GM10266 (cell line): Measurements from ENCODE around the gene MMADHC.
"Not testable (repeated sequence)": the region's sequence is repeated elsewhere in the genome, so short reads cannot be mapped to it uniquely, and the experiment has no call there.

Experiments
- DNase-seq: peaks from one replicate; pipeline ENCODE4 v3.0.0; 2012; ENCODE audit errors: extremely low spot score
- TF ChIP-seq, protein P1 (sequence below): IDR thresholded peaks from 2 replicates; pipeline ENCODE4 v1.5.1; 2012; ENCODE audit warnings: mild to moderate bottlenecking, low read depth; ENCODE audit not compliant: control insufficient read depth, insufficient read depth; ENCODE audit errors: missing control alignments

The MMADHC gene

DNA sequence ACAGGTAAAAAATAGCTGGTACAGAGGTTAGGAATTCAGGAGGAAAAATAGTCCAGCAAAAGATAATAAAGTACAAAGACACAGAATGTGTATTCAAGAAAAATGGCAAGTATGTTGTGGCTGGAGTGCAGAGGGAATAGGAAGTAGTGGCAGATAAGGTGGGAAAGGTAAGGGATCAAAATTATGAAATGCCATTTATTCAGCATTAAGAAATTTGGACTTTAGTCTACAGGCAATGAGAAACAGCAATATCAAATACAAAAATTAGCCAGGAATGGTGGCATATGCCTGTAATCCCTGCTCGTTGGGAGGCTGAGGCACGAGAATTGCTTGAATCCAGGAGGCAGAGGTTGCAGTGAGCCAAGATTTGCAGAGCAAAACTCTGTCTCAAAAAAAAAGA lies 10.3 kb downstream of the MMADHC start:
- TF ChIP-seq, protein P1, sequence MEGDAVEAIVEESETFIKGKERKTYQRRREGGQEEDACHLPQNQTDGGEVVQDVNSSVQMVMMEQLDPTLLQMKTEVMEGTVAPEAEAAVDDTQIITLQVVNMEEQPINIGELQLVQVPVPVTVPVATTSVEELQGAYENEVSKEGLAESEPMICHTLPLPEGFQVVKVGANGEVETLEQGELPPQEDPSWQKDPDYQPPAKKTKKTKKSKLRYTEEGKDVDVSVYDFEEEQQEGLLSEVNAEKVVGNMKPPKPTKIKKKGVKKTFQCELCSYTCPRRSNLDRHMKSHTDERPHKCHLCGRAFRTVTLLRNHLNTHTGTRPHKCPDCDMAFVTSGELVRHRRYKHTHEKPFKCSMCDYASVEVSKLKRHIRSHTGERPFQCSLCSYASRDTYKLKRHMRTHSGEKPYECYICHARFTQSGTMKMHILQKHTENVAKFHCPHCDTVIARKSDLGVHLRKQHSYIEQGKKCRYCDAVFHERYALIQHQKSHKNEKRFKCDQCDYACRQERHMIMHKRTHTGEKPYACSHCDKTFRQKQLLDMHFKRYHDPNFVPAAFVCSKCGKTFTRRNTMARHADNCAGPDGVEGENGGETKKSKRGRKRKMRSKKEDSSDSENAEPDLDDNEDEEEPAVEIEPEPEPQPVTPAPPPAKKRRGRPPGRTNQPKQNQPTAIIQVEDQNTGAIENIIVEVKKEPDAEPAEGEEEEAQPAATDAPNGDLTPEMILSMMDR, result no peak
- DNase-seq, result no peak

DNA sequence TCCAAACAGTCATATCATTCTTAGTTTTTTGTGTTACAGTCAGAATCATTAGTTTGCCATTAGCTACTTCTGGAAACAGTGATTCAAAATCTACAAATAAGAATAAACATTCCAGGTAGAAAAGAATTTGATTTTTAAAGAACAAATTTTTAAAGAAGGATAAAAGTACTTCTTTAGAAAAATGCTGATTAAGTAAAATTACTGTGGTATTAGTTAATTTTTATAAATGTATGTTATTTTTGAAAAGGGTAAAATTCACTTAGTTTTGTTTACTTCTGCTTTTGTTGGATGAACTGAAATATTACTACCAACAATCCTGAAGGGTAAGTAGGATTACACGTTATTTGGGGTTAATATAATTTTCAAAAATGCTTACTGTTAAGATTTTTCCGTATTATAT lies 11.8 kb downstream of the MMADHC start:
- TF ChIP-seq, protein P1, result no peak
- DNase-seq, result no peak

DNA sequence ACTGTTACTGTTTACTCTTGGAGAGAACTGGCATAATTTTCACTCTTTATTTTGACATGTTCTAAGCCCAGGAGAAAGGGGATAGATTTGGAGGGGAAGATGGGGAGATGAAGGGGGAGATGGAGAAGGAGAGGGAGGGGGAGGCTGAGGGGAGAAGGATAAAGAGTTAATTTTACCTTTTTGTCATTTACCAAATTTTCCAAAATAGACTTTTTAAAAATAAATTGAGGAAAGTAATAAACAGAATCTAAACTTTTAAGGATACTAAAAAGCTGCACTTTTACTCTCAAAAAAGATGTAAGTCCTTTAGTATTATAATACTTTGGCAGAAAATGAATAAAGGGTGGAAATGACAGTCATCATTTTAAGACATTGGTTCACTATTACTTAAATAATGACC lies 12.3 kb downstream of the MMADHC start:
- no peak for DNase-seq
- TF ChIP-seq, protein P1, result no peak

DNA sequence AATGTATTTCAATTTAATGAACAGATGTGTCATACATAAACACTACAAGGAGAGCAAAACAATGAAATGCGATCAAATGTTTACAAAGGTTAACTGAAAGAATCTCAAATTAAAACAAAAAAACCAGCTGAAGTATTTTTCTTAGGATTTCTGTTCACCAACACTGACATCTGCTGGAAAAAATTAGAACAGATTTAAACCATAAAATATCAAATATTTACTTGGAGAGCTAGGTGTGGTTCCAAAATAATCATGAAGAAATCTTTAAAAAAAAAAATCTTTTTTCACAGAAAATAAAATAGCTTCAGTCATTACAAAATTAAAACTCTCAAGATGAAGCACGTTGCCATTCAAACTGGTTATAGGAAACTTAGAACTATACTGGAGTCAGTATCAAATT lies 13.8 kb downstream of the MMADHC start:
- no peak for DNase-seq
- TF ChIP-seq, protein P1, result no peak

DNA sequence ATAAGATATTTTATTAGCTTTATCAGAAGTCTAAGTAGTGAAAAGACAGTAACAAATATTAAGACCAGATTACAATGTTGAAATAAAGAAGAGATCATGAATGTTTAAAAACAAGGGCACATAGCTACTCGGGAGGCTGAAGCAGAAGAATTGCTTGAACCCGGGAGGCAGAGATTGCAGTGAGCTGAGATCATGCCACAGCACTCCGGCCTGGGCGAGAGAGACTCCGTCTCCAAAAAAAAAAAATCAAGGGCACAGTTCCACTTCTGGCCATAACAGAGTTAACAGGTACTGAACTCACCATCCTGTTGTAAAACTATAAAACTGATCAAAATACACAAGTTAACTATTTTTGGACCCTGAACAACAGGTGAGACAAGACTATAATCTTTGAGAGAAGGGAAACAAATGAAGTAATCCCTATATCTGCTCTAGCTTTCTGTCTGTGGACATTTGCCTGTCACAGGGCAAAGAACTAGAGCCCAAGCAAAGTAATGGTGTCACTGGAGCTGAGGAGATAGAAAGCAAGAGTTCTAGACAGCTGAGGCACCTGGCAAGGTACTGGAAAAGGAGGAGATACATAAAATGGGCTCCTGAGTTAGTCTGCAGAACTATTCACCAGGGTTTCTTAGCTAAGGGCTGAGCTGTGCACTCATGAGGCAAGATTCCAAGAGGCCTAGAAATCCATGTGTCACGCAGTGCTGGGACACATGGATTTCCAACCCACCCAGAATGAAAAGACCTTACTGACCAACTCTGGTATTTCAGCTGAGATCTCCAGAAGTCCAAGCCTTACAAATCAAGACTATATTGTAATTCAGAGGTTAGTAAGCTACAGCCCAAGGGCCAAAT lies 15.2 kb downstream of the MMADHC start:
- TF ChIP-seq, protein P1, result no peak
- DNase-seq, result no peak

DNA sequence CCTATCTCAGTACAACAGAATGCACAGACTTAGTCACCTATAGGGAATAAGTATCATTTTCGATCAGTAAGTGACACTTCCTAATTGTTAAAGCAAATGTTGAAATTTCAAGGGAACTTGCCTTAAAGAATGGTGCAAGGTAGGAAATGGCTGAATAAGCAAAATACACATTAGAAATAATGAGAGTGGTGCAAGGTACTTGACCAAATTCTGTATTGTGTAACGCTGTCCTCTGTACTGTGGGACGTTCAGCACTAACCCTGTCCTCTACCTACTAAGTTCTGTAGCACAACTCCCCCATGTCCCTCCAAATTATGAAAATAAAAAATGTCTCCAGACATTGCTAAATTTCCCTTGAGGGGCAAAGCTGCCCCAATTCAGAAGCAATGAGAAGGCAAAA lies 19.4 kb downstream of the MMADHC start:
- TF ChIP-seq, protein P1, result no peak
- DNase-seq, result no peak

DNA sequence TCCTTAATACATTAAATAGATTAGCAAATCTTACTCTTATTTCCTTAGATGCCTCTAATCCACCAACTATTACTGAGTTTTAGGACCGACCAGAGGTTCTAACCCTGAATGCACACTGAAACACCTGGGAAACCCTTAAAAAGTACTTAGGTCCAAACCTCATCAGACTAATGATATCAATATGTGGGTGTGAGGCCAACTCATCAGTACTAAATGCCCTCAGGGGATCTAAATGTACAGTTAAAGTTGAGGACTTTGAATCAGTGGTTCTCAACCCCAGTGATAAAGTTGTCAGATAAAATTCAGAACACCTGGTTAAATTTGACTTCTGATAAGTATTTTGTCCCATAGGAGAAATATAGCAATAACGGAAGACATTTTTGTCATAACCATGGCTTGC lies 20.9 kb downstream of the MMADHC start:
- TF ChIP-seq, protein P1, result no peak
- no peak for DNase-seq

DNA sequence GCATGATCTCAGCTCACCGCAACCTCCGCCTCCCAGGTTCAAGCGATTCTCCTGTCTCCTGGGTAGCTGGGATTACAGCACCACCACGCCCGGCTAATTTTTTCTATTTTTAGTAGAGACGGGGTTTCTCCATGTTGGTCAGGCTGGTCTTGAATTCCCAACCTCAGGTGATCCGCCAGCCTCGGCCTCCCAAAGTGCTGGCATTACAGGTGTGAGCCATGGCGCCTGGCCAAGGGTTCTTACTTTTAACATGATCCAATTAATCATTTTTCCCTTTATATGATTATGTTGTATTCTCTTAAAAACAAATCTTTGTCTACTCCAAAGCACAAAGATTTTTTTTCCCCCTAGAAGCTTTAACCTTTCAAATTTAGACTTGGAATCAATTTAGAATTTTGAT lies 21.9 kb downstream of the MMADHC start:
- DNase-seq, result not testable (repeated sequence)
